Large intestine (tissue), 3 donors: Measurements from ENCODE around the gene TNRC6C. TPM values are rescaled to one million over a fixed set of nuclear protein-coding genes. Genes with fewer than 3 reads are reported as not detected.

Experiments
- DNase-seq, 2 donors: peaks; one replicate each; pipeline versions ENCODE4 v3.0.0 to v3.0.0-alpha.2; 2013
- H3K27ac ChIP-seq: one replicate; pipeline ENCODE4 v1.5.1; 2013; ENCODE audit warnings: low read length
- H3K27me3 ChIP-seq: 2 replicates; pipeline ENCODE4 v1.6.1; 2013; ENCODE audit warnings: low read length; ENCODE audit not compliant: control insufficient read depth, insufficient read depth
- H3K36me3 ChIP-seq: 2 replicates; pipeline ENCODE4 v1.6.1; 2013; ENCODE audit warnings: low read length; ENCODE audit not compliant: control insufficient read depth, insufficient read depth
- H3K4me1 ChIP-seq: one replicate; pipeline ENCODE4 v1.6.1; 2013; ENCODE audit warnings: low read length; ENCODE audit not compliant: control insufficient read depth, insufficient read depth
- H3K4me3 ChIP-seq: one replicate; pipeline ENCODE4 v1.5.1; 2013; ENCODE audit warnings: low read length
- H3K9me3 ChIP-seq: one replicate; pipeline ENCODE4 v1.6.1; 2013; ENCODE audit warnings: mild to moderate bottlenecking, low read depth, low read length, moderate library complexity; ENCODE audit not compliant: control insufficient read depth
- WGBS: methylation state at CpG from one replicate; pipeline ENCODE4 v1.1.5; 2013; ENCODE audit warnings: low lambda C conversion rate; ENCODE audit not compliant: insufficient coverage; 5-methylcytosine and 5-hydroxymethylcytosine counted together
- polyA plus RNA-seq: library from polyadenylated mRNA; unstranded; fragments of 120-200 nt; gene quantifications from one replicate; pipeline ENCODE4 v1.2.1, GENCODE V29; 2013

Gene TNRC6C
- polyA plus RNA-seq, 1 donor = 6.5 TPM

DNA sequence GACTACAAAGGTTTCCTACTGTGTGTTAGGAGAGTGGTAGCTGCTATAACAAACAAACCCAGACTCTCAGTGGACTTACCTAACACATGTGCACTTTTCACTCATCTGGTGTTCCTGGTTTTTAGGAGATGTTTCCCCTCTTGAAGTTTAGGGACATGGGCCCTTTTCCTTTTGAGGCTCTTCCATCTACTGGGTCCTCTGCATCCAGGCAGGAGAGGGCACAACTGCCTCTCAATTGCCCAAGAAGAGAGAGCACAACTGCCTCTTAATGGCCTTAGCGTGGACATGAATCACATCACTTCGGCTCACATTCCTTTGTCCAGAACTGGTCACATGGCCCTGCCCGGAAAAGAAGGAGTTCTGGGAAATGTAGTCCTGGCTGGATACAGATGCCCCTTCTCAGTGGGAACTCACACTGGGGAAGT is 9.8 kb upstream of the TNRC6C start:
- H3K4me1 ChIP-seq = no peaks in the 10 kb centered on the region
- no peak for DNase-seq
- no peak overlapping the region for H3K4me3 ChIP-seq
- no peak overlapping the region for H3K27ac ChIP-seq
- no peaks in the 10 kb centered on the region for H3K9me3 ChIP-seq
- H3K36me3 ChIP-seq = no peaks in the 10 kb centered on the region
- no CpG with 5 or more reads among the region's 3 CpGs for WGBS
- H3K27me3 ChIP-seq = peaks cover 55% of the 10 kb centered on the region

GRCh38 chr17:77951123-77951522 is 7.4 kb upstream of the TNRC6C start:
- no peaks in the 10 kb centered on the region for H3K36me3 ChIP-seq
- H3K9me3 ChIP-seq = no peaks in the 10 kb centered on the region
- H3K27ac ChIP-seq = no peak overlapping the region
- H3K27me3 ChIP-seq = peaks cover 66% of the 10 kb centered on the region
- H3K4me3 ChIP-seq = no peak overlapping the region
- no CpG with 5 or more reads among the region's 5 CpGs for WGBS
- no peaks in the 10 kb centered on the region for H3K4me1 ChIP-seq
- DNase-seq = no peak

DNA sequence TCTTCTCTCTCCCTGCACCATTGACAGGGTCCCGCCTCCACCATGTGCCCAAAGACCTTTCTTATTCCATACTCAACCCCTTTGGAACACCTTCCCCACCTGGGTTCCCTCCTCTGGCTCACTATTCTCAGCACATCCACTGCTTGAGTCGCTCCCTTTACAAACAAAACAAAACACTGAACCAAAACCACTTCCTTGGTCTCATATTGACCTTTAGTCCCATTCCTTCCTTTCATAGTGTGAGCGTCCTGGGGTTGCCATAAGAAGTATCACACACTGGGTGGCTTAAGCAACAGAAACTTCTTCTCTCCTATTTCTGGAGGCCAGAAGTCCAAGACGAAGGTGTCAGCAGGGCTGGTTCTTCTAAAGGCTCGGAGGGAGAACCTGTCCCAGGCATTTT is 6.1 kb upstream of the TNRC6C start:
- WGBS = no CpG with 5 or more reads among the region's 5 CpGs
- Histone ChIP-seq H3K9me3 (no peaks in the 10 kb centered on the region), H3K27me3 (peaks cover 79% of the 10 kb centered on the region), H3K4me3 (no peak overlapping the region), H3K27ac (no peak overlapping the region), H3K36me3 (no peaks in the 10 kb centered on the region), H3K4me1 (peaks cover 3% of the 10 kb centered on the region)
- no peak for DNase-seq

GRCh38 chr17:77957235-77957856 is 1.2 kb upstream of the TNRC6C start:
- H3K36me3 ChIP-seq = no peaks in the 10 kb centered on the region
- no peaks in the 10 kb centered on the region for H3K9me3 ChIP-seq
- H3K27me3 ChIP-seq = peaks cover 79% of the 10 kb centered on the region
- H3K27ac ChIP-seq = no peak overlapping the region
- DNase-seq = peak in 1 of 2 donors; percentile 40
- WGBS = no CpG with 5 or more reads among the region's 24 CpGs
- peaks cover 15% of the 10 kb centered on the region for H3K4me1 ChIP-seq
- H3K4me3 ChIP-seq = peak overlapping the region; percentile 54

GRCh38 chr17:77958716-77959125 is 218 bp downstream of the TNRC6C start:
- Histone ChIP-seq H3K9me3 (no peaks in the 10 kb centered on the region), H3K4me3 (no peak overlapping the region), H3K27me3 (peaks cover 73% of the 10 kb centered on the region), H3K36me3 (no peaks in the 10 kb centered on the region), H3K4me1 (peaks cover 15% of the 10 kb centered on the region), H3K27ac (no peak overlapping the region)
- WGBS = no CpG with 5 or more reads among the region's 79 CpGs
- no peak for DNase-seq

DNA sequence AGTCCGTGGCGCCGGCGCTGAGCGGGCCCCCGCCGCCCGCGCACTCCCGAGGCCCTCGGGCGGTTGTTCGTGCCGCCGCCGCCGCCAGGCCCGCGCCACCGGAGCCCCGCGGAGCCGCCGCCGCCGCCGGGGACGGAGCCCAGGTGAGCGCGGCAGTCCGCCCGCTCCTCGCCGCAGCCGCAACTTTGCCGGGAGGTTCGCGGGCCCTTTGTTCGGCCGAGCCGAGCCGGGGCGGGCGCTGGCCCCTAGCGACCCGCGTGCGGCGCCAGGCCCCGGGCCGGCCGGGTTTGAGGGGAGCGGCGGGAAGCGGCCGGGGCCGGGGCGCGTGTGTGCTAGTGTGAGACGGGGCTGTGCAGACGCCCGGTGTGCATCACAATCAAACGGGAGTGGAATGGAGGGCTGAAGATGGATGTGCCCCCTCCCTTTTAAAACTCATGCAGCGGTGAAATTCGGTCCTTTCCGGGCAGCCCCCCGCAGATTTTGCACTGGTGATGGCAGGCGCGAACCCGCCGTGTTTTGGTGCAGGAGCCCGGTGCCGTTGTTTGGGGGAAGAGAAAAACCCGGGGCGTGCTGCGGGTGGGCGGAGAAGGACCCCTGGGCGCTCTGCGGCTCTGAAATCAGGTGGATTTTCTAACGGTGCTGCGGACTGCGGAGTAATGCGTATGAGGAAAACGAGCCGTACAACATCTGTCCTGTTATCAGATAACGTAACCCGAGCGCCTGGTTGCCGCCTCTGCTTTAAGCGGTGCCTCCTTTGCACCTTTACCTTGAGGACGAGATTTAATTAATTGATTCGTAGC is 823 bp downstream of the TNRC6C start:
- no CpG with 5 or more reads among the region's 92 CpGs for WGBS
- DNase-seq = peak in 1 of 2 donors; percentile 37
- Histone ChIP-seq H3K4me1 (peaks cover 15% of the 10 kb centered on the region), H3K9me3 (no peaks in the 10 kb centered on the region), H3K4me3 (peak overlapping the region; percentile 49), H3K36me3 (no peaks in the 10 kb centered on the region), H3K27ac (no peak overlapping the region), H3K27me3 (peaks cover 68% of the 10 kb centered on the region)

- peak overlapping the region; percentile 49 for H3K4me3 ChIP-seq
- DNase-seq = peak in 1 of 2 donors; percentile 51
- peaks cover 66% of the 10 kb centered on the region for H3K27me3 ChIP-seq
- H3K36me3 ChIP-seq = no peaks in the 10 kb centered on the region
- WGBS = 48% methylated on average over 5 of the region's 23 CpGs
- H3K9me3 ChIP-seq = no peaks in the 10 kb centered on the region
- H3K27ac ChIP-seq = no peak overlapping the region
- H3K4me1 ChIP-seq = peaks cover 15% of the 10 kb centered on the region
These were observed 1.5 kb downstream of the TNRC6C start for GRCh38 chr17:77959926-77960521.

DNA sequence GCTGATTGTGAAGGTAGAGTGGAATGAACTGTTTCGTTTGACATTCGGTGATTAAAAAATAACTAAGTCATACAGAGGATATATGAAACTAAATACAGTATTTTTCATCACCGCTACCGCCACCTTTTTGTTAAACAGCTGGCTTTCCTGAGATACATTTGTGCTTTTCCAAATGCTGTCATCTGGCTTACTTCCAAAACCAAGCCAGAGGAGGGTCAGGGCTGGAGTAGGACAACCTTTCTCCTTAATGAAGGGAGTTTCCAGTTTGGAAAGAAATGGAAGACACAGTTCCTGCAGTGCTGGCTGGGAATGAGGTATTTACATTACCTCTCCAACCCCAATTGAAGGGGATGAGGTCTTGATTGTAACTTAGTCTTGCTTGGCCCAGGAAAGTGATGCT is 3.2 kb downstream of the TNRC6C start:
- no peak for DNase-seq
- Histone ChIP-seq H3K27me3 (peaks cover 58% of the 10 kb centered on the region), H3K4me1 (peaks cover 15% of the 10 kb centered on the region), H3K27ac (no peak overlapping the region), H3K36me3 (no peaks in the 10 kb centered on the region), H3K9me3 (no peaks in the 10 kb centered on the region), H3K4me3 (no peak overlapping the region)
- no CpG with 5 or more reads among the region's 4 CpGs for WGBS

DNA sequence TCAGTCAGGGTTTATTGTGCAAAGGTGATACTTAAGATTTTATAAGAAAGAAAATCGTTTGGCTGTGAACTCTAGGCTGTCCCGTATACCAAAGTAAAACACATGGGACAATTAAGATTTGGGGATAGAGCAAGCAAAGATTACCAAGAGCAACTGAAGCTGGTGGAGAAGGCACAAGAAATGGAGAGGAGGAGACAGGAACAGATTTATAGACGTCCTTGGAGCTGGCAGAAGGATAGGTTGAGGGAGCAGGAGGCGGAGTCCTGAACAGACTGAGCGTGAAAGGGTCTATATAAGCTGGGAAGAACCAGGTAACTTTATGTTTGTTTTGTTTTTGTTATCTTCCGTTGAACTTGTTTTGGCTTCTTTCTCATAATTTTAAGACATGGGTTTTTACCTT is 3.8 kb downstream of the TNRC6C start:
- Histone ChIP-seq H3K4me3 (no peak overlapping the region), H3K27ac (no peak overlapping the region), H3K27me3 (peaks cover 54% of the 10 kb centered on the region), H3K36me3 (no peaks in the 10 kb centered on the region), H3K9me3 (no peaks in the 10 kb centered on the region), H3K4me1 (peaks cover 13% of the 10 kb centered on the region)
- WGBS = 73% methylated on average over 4 of the region's 6 CpGs
- no peak for DNase-seq

DNA sequence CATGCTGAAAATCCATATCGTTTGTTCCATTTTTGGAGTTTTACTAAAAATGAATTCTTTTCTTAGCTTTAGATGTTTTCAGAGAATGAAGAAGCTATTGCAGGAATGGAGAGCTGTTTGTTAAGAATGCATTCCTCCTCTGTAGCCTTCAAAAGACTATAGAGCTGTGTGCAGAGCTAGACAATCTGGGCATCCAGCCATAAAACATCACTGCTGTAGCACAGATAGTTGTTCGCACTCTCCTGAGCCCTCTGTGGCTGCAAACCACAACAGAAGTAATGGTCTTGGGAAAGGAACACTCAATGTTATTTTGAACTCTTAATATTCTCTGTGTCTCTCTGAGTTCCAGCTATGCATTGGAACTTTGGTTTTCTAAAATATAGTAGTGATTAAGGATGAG is 4.9 kb downstream of the TNRC6C start:
- H3K9me3 ChIP-seq = no peaks in the 10 kb centered on the region
- no peaks in the 10 kb centered on the region for H3K36me3 ChIP-seq
- no peak overlapping the region for H3K27ac ChIP-seq
- peak; percentile 35 to 49 for DNase-seq
- no peak overlapping the region for H3K4me3 ChIP-seq
- WGBS = 71% methylated on average over 1 of the region's 2 CpGs
- peaks cover 50% of the 10 kb centered on the region for H3K27me3 ChIP-seq
- peaks cover 7% of the 10 kb centered on the region for H3K4me1 ChIP-seq
